DMS153 treated with DMSO at 0.1 percent for 48 hours (cell line): ENCODE results near the gene SKP2.
"Not testable (repeated sequence)": the region's sequence is repeated elsewhere in the genome, so short reads cannot be mapped to it uniquely, and the experiment has no call there.

Experiments
- DNase-seq: peaks from one replicate; lab custom pipeline; 2025; ENCODE audit not compliant: unreplicated experiment; lab: John Stamatoyannopoulos, UW

The SKP2 gene

GRCh38 chr5:36151434-36152323 is at the start of gene SKP2, which contains the start of gene LMBRD2:
Gene SKP2 (plus strand): TSS chr5:36152111. CDS start chr5:36152263, 152 bp downstream.
Gene LMBRD2 (minus strand): TSS chr5:36151887. CDS start chr5:36143349, 8,538 bp downstream.
- peak; percentile 99 for DNase-seq

GRCh38 chr5:36105819-36106218 is 46.1 kb upstream of the SKP2 start:
- no peak for DNase-seq

GRCh38 chr5:36108758-36109460 is 43.0 kb upstream of the SKP2 start:
- DNase-seq = no peak

- no peak for DNase-seq
Observed at GRCh38 chr5:36111238-36111637, 40.7 kb upstream of the SKP2 start.

GRCh38 chr5:36125868-36126267 is 26.0 kb upstream of the SKP2 start:
- no peak for DNase-seq

GRCh38 chr5:36128795-36129194 is 23.1 kb upstream of the SKP2 start:
- DNase-seq = no peak

GRCh38 chr5:36129666-36130065 is 22.2 kb upstream of the SKP2 start:
- not testable (repeated sequence) for DNase-seq

- DNase-seq = not testable (repeated sequence)
Observed at GRCh38 chr5:36133009-36133408, 18.9 kb upstream of the SKP2 start.

- no peak for DNase-seq
Observed at GRCh38 chr5:36135988-36136387, 15.9 kb upstream of the SKP2 start.

- DNase-seq = no peak
Observed at GRCh38 chr5:36136581-36136980, 15.3 kb upstream of the SKP2 start.

- no peak for DNase-seq
Observed at GRCh38 chr5:36138900-36139683, 12.8 kb upstream of the SKP2 start.

GRCh38 chr5:36145311-36145710 is 6.6 kb upstream of the SKP2 start:
- no peak for DNase-seq

GRCh38 chr5:36146390-36146789 is 5.5 kb upstream of the SKP2 start:
- no peak for DNase-seq

- no peak for DNase-seq
Observed at GRCh38 chr5:36147681-36148080, 4.2 kb upstream of the SKP2 start.

- DNase-seq = peak; percentile 41
Observed at GRCh38 chr5:36150676-36151433, 1.1 kb upstream of the SKP2 start.

GRCh38 chr5:36152324-36153297 is 700 bp downstream of the SKP2 start:
- DNase-seq = peak; percentile 17

- no peak for DNase-seq
Observed at GRCh38 chr5:36153298-36153677, 1.4 kb downstream of the SKP2 start.

GRCh38 chr5:36153726-36154125 is 1.8 kb downstream of the SKP2 start:
- no peak for DNase-seq

- no peak for DNase-seq
Observed at GRCh38 chr5:36155291-36155690, 3.4 kb downstream of the SKP2 start.
